Lung (tissue), 12 donors: ENCODE measurements around the gene LRP3. TPM values are rescaled to one million over a fixed set of nuclear protein-coding genes. Genes with fewer than 3 reads are reported as not detected.

Source experiments
- ATAC-seq: fragments of 200-7000 bp; cut with Tn5 transposase; one replicate; pipeline ENCODE4 v1.9.1; 2020; ENCODE audit warnings: moderate number of reproducible peaks; ENCODE audit not compliant: insufficient read depth, low FRiP score
- DNase-seq, 3 donors: peaks; one replicate each; pipeline ENCODE4 v3.0.0-alpha.2; 2013 to 2017
- H3K27ac ChIP-seq, 2 donors: one replicate each; pipeline ENCODE4 v1.5.1; 2013; ENCODE audit warnings: mild to moderate bottlenecking in 2 of 2, moderate library complexity in 2 of 2, control low read depth in 1 of 2, inconsistent platforms in 1 of 2, low read depth in 1 of 2, low read length in 1 of 2
- H3K27me3 ChIP-seq, 3 donors: one replicate each; pipeline ENCODE4 v1.5.1; 2013; ENCODE audit warnings: low read length in 2 of 3; ENCODE audit not compliant: control insufficient read depth in 3 of 3, insufficient read depth in 3 of 3
- H3K36me3 ChIP-seq, 4 donors: one replicate each; pipeline ENCODE4 v1.5.1; 2013; ENCODE audit warnings: low read length in 4 of 4, mild to moderate bottlenecking in 1 of 4, moderate library complexity in 1 of 4; ENCODE audit not compliant: control insufficient read depth in 4 of 4, insufficient read depth in 4 of 4
- H3K4me1 ChIP-seq, 5 donors: one replicate each; pipeline ENCODE4 v1.5.1; 2013; ENCODE audit warnings: low read length in 5 of 5, mild to moderate bottlenecking in 2 of 5, moderate library complexity in 1 of 5; ENCODE audit not compliant: control insufficient read depth in 5 of 5, insufficient read depth in 5 of 5
- H3K4me3 ChIP-seq: one replicate; pipeline ENCODE4 v1.5.1; 2013; ENCODE audit warnings: mild to moderate bottlenecking, control low read depth, moderate library complexity
- H3K9ac ChIP-seq, 2 donors: one replicate each; pipeline ENCODE4 v1.5.1; 2013; ENCODE audit warnings: low read length in 2 of 2, control low read depth in 1 of 2; ENCODE audit not compliant: insufficient read depth in 1 of 2
- H3K9me3 ChIP-seq, 4 donors: one replicate each; pipeline ENCODE4 v1.5.1; 2013; ENCODE audit warnings: low read length in 3 of 4, mild to moderate bottlenecking in 1 of 4, moderate library complexity in 1 of 4; ENCODE audit not compliant: control insufficient read depth in 4 of 4, insufficient read depth in 3 of 4
- WGBS, 2 donors: extraction: QIAGEN DNeasy Blood & Tissue Kit; methylation state at CpG; one replicate each; pipeline ENCODE4 v1.1.7; 2013; 5-methylcytosine and 5-hydroxymethylcytosine counted together
- polyA plus RNA-seq, 2 donors: library from polyadenylated mRNA; stranded (reverse); fragments of 200-250 nt; gene quantifications; one replicate each; pipeline ENCODE4 v1.2.1, GENCODE V29; 2013
- total RNA-seq, 2 donors: library from RNA; depleted of rRNA in 1 of 2; stranded (reverse); fragments of >200 nt in 1 of 2; gene quantifications; one replicate each; pipeline ENCODE4 v1.2.1, GENCODE V29; 2014 to 2021
- TF ChIP-seq, protein P1 (sequence below): IDR thresholded peaks from 2 replicates; pipeline ENCODE4 v1.5.1; 2012; ENCODE audit warnings: mild to moderate bottlenecking; ENCODE audit errors: control extremely low read depth, extremely low read depth
- donor health status: control.
- donor health status: control.
- donor health status: Bipolar disorder and iron deficiency.
- donor health status: healthy.
- donor health status: DM: yes; HTN: yes; CAD: no.

LRP3 gene
- total and polyA plus RNA-seq, 4 donors, result 10.6 to 18.2 (median 14.6) TPM

GRCh38 chr19:33167438-33167837 lies 26.7 kb upstream of the LRP3 start:
- TF ChIP-seq, protein P1, sequence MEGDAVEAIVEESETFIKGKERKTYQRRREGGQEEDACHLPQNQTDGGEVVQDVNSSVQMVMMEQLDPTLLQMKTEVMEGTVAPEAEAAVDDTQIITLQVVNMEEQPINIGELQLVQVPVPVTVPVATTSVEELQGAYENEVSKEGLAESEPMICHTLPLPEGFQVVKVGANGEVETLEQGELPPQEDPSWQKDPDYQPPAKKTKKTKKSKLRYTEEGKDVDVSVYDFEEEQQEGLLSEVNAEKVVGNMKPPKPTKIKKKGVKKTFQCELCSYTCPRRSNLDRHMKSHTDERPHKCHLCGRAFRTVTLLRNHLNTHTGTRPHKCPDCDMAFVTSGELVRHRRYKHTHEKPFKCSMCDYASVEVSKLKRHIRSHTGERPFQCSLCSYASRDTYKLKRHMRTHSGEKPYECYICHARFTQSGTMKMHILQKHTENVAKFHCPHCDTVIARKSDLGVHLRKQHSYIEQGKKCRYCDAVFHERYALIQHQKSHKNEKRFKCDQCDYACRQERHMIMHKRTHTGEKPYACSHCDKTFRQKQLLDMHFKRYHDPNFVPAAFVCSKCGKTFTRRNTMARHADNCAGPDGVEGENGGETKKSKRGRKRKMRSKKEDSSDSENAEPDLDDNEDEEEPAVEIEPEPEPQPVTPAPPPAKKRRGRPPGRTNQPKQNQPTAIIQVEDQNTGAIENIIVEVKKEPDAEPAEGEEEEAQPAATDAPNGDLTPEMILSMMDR, result no peak
- Histone ChIP-seq H3K4me3 (no peak overlapping the region), H3K27me3 (no peaks in the 10 kb centered on the region), H3K27ac (no peak overlapping the region), H3K9ac (no peak overlapping the region), H3K36me3 (no peaks in the 10 kb centered on the region), H3K9me3 (no peaks in the 10 kb centered on the region), H3K4me1 (no peaks in the 10 kb centered on the region)
- DNase-seq (no peak), ATAC-seq (no peak)
- WGBS, 2 donors, result 94 to 100% methylated on average over 1 of the region's 1 CpG

GRCh38 chr19:33168528-33168927 lies 25.6 kb upstream of the LRP3 start:
- Histone ChIP-seq H3K4me1 (peaks cover 0 to 1% (median 0%) of the 10 kb centered on the region in 5 donors), H3K36me3 (no peaks in the 10 kb centered on the region), H3K27me3 (no peaks in the 10 kb centered on the region), H3K4me3 (no peak overlapping the region), H3K27ac (no peak overlapping the region), H3K9ac (no peak overlapping the region), H3K9me3 (no peaks in the 10 kb centered on the region)
- ATAC-seq (no peak), DNase-seq (no peak)
- 91 to 97% methylated on average over 1 of the region's 1 CpG for WGBS, 2 donors
- TF ChIP-seq, protein P1, result no peak

DNA sequence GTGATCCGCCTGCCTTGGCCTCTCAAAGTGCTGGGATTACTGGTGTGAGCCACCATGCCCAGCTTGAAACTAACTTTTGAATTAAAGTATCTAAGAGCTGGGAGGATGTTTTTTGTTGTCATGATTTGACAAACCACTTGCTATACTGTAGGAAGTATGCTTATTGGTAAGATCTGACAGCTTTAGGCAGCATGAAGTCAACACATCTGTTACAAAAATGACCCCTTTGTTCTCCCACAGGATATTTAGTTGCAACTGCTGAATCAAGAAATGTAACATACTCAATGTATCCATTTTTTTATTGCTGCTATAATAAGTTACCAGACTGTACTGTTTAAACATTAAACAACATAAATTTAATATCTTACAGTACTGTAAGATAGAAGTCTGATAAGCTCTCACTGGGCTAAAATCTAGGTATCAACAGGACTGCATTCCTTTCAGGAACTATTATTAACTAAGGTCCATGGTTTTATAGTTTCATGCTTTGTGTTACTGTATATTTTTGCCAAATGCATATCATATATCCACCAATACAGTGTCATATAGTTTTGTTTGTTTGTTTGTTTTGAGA lies 22.8 kb upstream of the LRP3 start:
- DNase-seq (no peak), ATAC-seq (no peak)
- H3K27ac ChIP-seq, result no peak overlapping the region
- H3K36me3 ChIP-seq, result no peaks in the 10 kb centered on the region
- no peaks in the 10 kb centered on the region for H3K27me3 ChIP-seq
- no peak overlapping the region for H3K9ac ChIP-seq
- no peak overlapping the region for H3K4me3 ChIP-seq
- no peaks in the 10 kb centered on the region for H3K9me3 ChIP-seq
- 90 to 93% methylated on average over 1 of the region's 1 CpG for WGBS, 2 donors
- peaks cover 0 to 10% (median 5%) of the 10 kb centered on the region in 5 donors for H3K4me1 ChIP-seq
- TF ChIP-seq, protein P1, result no peak

GRCh38 chr19:33171916-33172359 lies 22.2 kb upstream of the LRP3 start:
- H3K27me3 ChIP-seq, result no peaks in the 10 kb centered on the region
- H3K9me3 ChIP-seq, result no peaks in the 10 kb centered on the region
- TF ChIP-seq, protein P1, result no peak
- no peaks in the 10 kb centered on the region for H3K36me3 ChIP-seq
- DNase-seq (no peak), ATAC-seq (no peak)
- H3K9ac ChIP-seq, result no peak overlapping the region
- H3K4me1 ChIP-seq, result peaks cover 0 to 10% (median 5%) of the 10 kb centered on the region in 5 donors
- WGBS, 2 donors, result 92 to 97% methylated on average over 6 of the region's 6 CpGs
- no peak overlapping the region for H3K27ac ChIP-seq
- H3K4me3 ChIP-seq, result no peak overlapping the region
